Gastrocnemius medialis (tissue), 4 donors: ENCODE results near the gene TRAIP.

Source experiments
- POLR2A ChIP-seq, 2 donors: fragments of 450-650 bp; IDR thresholded peaks; one replicate each; pipeline ENCODE4 v1.6.1; 2017; ENCODE audit warnings: antibody characterized with exemption in 2 of 2, mild to moderate bottlenecking in 2 of 2, moderate library complexity in 2 of 2
- TF ChIP-seq, protein P1 (sequence below), 5 experiments: fragments of 450-650 bp in 3 of 5; fragments of 200-600 bp in 2 of 5; sonication (generic) in 2 of 5; IDR thresholded peaks in 4 of 5; conservative IDR thresholded peaks in 1 of 5; 1 replicate in 4 of 5; 2 replicates in 1 of 5; pipeline ENCODE4 v1.5.1; 2016 to 2019; ENCODE audit warnings: antibody characterized with exemption in 5 of 5, mild to moderate bottlenecking in 3 of 5, moderate library complexity in 3 of 5

DNA sequence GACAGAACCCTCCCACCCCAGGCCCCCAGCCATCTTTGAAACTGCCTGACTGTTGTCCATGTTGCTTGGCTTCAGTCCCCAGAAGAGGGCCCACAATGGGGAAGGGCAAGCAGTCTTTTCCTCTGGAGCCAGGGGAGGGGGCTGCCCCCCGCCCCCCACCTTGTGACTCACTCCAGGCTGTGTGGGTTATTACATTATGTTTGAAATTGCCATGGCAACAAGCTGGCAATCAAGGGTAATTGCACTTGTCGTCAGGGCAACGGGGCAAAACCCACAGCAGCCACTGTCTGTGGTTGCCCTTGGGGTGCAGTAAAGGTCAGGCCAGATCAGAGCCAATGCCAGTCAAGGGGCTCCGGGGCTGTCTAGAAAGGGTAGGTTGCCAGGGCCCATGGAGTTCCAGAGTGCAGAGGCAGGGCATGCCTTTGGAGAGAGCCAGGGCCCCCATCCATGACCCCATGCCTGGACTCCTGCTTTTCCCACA, 16.5 kb upstream of the TRAIP start:
- no peak for TF ChIP-seq POLR2A (IDR thresholded peaks at IDR 0.05)
- TF ChIP-seq, protein P1, sequence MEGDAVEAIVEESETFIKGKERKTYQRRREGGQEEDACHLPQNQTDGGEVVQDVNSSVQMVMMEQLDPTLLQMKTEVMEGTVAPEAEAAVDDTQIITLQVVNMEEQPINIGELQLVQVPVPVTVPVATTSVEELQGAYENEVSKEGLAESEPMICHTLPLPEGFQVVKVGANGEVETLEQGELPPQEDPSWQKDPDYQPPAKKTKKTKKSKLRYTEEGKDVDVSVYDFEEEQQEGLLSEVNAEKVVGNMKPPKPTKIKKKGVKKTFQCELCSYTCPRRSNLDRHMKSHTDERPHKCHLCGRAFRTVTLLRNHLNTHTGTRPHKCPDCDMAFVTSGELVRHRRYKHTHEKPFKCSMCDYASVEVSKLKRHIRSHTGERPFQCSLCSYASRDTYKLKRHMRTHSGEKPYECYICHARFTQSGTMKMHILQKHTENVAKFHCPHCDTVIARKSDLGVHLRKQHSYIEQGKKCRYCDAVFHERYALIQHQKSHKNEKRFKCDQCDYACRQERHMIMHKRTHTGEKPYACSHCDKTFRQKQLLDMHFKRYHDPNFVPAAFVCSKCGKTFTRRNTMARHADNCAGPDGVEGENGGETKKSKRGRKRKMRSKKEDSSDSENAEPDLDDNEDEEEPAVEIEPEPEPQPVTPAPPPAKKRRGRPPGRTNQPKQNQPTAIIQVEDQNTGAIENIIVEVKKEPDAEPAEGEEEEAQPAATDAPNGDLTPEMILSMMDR (IDR thresholded peaks at IDR 0.05 in 4 of 5, conservative IDR thresholded peaks at IDR 0.05 in 1 of 5) = no peak
